NCI-H1092 (cell line): ENCODE results near the gene CAMKMT.

Source experiments
- DNase-seq: peaks from one replicate; lab custom pipeline; 2025; lab: John Stamatoyannopoulos, UW

Gene CAMKMT

DNA sequence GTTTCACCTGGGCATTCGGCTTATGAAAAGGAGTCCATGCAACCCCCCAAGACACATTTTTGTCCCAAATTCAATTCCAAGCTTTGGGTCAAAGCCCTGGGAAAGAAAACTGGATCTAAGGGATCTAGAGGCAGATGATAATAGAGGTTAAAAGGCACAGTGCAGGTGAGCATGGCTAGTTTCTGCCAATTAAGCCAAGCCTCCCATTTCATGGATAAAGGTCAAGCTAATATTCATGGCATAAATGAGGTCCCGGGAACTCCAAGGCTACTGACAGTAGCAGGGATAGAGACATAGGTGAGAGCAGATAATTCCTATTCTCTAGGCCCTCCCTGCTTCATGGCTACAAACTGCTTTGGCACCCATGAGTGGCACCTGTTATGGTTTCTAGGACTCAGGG is 83.1 kb downstream of the CAMKMT start:
- no peak for DNase-seq

DNA sequence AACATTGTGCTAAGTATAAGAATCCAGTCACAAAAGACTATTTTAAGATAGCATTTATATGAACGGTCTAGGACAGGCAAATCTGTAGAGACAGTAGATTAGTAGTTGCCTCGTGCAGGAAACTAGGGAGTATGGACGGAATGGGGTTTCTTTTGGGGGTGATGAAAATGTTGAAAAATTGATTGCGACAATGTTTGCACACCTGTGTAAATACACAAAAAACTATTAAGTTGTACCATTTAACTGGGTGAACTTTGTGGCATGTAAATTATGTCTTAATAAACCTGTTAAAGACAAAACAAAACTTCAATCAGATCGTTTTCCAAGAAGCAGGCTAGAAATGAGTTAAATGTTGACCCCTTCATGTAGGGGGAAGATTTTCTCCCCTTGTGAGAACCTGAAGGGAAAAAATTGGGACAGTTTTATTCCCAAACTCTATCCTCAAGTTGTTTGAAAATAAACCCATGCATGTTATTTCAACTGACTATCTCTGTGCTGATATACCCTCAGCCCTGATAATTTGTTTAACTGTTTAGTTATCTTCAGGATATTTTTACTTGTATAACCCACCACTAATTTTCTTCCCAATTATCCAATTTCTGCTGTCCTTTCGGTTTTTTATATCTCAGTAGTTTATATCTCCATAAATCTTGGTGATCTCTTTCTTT is 87.2 kb downstream of the CAMKMT start:
- DNase-seq: no peak

GRCh38 chr2:44450082-44450481 is 88.3 kb downstream of the CAMKMT start:
- DNase-seq: no peak

DNA sequence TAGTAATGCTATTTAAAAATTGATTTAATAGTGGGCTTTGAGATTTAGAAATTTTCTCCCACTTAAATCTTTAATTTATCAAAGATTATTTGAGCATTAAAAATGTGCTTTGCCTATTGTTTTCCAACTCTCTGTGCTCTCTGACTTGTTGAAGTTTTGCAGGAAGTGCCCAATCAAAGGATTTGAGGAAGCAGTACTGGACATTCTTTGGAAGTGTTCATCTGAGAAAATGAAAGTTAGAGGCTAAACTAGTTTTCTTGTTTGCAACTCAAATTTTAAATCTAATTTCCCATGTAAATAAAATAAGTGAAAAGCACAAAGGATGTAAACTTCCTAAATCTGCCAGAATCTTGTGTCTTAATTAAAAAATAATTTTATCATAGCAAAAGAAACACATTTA is 89.1 kb downstream of the CAMKMT start:
- no peak for DNase-seq

- DNase-seq: no peak
These were observed 90.4 kb downstream of the CAMKMT start for GRCh38 chr2:44452069-44452583.

DNA sequence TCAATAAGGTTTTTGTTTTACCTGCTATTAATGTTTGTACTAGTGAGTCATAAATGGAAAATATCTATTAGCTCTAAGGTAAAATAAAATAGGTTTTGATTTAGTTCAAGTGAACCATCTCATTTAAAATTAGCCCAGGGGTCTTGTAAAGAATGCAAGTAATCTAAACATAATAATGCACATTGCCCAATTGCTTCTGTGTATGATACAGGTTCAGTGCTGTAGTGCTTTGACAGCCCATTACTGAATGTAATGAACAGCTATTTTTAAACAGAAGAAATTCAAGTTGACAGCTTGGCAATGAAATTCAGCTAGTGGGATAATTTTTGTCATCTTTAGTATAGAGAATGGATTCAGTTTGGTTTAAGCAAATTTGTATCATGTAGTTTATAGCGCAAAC is 91.5 kb downstream of the CAMKMT start:
- DNase-seq: no peak

DNA sequence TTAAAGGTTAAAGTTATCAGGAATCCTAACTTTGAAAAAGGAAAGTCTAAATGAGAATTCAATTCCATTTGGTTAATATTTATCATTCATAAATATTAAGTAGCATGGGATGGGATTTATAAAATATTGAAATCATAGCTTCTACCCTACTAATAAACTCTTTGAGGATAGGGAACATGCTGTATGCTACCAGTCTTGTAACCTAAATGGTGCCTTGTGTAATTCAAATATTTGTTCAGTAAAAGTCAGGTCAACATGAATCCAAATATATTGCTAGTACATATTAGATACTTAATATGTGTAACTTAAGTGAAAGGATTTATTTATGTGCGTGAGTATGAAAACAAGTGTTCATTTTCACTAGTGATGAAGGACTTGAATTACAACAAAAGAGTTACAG is 94.1 kb downstream of the CAMKMT start:
- no peak for DNase-seq

DNA sequence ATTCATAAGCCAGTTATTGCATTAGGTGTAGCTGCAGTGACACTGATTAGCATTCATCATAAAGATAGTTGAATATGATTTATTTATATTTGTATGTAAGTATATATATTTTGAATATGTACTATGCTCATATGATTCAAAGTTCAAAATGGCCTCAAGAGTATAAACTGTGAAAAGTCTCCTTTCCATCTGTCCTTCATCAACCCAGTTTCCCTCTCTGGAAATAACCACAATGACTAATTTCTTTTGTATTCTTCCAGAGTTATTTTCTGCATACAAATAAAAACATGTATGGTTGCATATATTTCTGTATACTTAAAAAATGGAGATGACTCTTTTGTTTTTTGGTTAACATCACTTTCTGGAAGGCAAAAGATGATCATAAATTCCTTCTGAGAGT is 95.2 kb downstream of the CAMKMT start:
- DNase-seq: no peak

GRCh38 chr2:44459739-44460138 is 98.0 kb downstream of the CAMKMT start:
- DNase-seq: no peak

GRCh38 chr2:44462934-44463849 is 101.4 kb downstream of the CAMKMT start:
- DNase-seq: no peak

- DNase-seq: no peak
These were observed 102.7 kb downstream of the CAMKMT start for GRCh38 chr2:44464437-44464836.

DNA sequence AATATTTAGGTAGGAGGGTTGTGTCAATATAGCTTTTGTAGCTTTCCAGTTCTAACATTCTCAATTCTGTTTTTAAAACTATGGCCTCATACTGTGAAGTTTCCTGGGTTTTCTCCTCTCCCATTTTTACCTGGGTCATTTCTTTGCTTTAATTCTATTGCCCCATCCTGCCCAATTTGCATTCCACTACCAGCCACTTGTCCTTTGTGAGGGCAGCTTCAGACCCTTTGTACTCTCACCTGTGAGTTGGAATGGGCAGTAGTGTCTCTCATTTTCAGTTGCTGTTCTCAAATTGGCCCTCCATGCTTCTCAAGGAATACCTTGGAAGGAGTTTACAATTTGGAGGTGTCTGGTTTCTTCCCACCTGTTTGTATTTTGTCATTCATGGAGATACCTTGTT is 108.4 kb downstream of the CAMKMT start:
- DNase-seq: no peak

DNA sequence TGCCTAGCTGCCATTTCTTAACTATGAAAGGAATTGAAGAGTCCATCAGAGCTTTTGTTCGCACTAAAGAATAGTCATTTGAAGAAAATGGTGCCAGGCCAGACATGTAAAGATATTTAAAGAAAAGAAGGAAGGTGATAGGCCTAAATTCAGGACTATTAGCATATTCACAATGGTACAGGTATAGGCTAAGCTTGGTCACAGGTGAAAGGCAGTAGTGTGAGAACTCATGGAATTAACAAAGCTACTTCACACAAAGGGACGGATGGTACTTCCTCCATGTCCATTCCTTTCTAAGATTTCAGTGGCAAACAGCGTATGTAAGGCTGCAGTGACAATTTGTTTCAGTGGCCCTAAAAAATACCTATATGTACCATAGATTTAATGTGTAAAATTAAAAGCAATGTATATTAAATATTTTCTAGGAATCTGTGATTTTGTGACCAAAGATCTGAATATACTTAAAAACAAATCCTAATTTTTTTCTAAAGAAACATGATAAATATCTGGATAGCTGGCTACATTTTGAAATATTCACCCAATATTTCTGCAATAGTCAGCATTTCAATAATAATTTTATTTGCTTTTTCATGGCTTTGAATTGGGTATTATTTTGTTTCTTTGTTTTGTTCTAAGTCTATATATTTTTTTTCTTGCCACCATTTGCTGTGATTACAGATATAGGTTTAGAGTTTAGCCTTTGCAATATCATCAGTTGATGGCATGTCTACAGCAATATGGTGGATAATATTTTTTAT is 116.1 kb downstream of the CAMKMT start:
- DNase-seq: no peak

DNA sequence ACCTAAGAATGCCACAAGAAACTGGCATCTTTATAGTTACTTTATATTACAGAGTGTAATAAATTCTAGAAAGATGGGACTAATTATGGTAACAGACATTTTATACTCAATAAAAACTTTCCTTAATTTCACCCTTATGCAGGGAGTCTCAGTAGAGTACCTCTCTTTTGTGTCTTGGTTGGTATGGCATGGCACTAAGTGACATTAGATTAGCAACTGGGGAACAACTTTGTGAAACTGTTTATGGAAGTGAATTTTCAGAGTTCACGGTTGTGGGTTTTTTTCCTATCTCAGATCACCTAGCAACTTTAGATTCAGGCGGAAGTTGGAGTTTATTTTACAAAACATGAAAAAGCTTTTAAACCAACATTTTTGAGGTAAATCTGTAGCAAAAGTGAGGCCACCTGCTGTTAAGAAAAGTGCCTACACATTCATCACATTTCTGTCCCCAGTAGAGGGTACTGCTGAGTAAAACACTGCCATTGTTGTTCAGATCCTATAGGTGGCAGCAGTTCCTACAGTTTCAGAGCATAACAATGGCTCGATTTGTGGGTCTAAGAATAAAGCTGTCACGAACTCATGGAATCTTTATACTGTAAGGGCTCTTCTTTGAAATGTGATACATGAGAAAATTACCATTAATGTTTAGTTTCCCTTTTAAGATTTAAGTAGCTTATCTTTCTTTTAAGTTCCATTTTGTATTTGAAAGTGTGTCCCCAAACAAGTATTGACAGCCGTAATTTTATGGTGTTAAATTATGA is 117.6 kb downstream of the CAMKMT start:
- peak; percentile 59 for DNase-seq

GRCh38 chr2:44480068-44480467 is 118.3 kb downstream of the CAMKMT start:
- DNase-seq: no peak

- DNase-seq: no peak
These were observed 125.3 kb downstream of the CAMKMT start for GRCh38 chr2:44487052-44487451.

GRCh38 chr2:44490726-44491125 is 129.0 kb downstream of the CAMKMT start:
- no peak for DNase-seq

DNA sequence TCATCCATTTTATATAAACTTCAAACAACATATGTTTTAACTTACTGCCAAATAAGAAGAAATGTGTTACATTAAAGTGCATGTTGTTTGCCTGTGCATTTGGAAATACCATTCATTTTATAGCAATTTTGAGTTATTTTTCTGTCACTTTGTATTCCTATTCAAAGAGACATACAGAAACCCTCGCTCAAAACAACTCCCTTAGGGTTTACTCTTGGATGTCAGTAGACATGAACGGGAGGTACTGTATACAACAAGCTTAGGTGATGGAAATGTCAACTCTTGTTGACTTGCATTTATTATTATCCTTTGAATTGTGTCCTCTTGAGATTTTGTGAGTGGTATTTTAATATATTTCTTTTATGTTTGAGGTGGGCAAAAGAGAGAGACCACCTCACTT is 132.3 kb downstream of the CAMKMT start:
- DNase-seq: no peak

GRCh38 chr2:44495035-44495434 is 133.3 kb downstream of the CAMKMT start:
- DNase-seq: no peak

GRCh38 chr2:44495544-44495943 is 133.8 kb downstream of the CAMKMT start:
- no peak for DNase-seq

GRCh38 chr2:44496130-44496529 is 134.4 kb downstream of the CAMKMT start:
- no peak for DNase-seq

DNA sequence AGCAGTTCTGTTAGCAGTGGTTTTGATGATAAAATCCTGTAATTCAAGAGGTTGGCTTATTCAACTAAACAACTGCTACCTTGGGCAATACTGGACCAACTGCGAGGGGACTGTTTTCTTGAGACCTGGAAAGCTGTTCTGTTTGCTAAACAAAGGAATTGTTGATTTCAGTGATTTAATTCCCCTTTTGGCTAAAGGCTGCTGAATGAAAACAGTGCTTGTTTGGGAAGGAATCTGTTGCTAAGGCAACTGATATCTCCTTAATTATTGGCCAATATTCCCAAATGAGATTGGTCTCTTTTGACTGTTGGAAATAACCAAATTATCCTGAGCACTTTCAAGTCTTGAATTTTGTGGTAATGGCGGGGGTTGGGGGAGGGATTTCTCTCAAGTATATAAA is 136.8 kb downstream of the CAMKMT start:
- no peak for DNase-seq
